H7 (cell line): Measurements from ENCODE around the gene EPHB1. TPM values are rescaled to one million over a fixed set of nuclear protein-coding genes. Genes with fewer than 3 reads are reported as not detected.

Experiments used
- DNase-seq: peaks from one replicate; pipeline ENCODE4 v3.0.0; 2012
- H3K27me3 ChIP-seq: 2 replicates; pipeline ENCODE4 v1.6.0; 2011; ENCODE audit warnings: mild to moderate bottlenecking, low read length; ENCODE audit not compliant: control insufficient read depth, insufficient read depth
- H3K36me3 ChIP-seq: replicated peaks from 2 replicates; pipeline ENCODE4 v1.5.1; 2011; ENCODE audit warnings: low read length; ENCODE audit not compliant: control insufficient read depth, insufficient read depth
- H3K4me3 ChIP-seq: 2 replicates; pipeline ENCODE4 v1.5.1; 2011; ENCODE audit warnings: low read depth, mild to moderate bottlenecking, control low read depth, low read length, moderate library complexity; ENCODE audit not compliant: insufficient read depth
- total RNA-seq: library from RNA; depleted of rRNA; stranded (reverse); fragments of >200 nt; shearing (Covaris generic); gene quantifications from 2 replicates; pipeline ENCODE4 v1.2.3, GENCODE V29; 2014

Gene EPHB1
- total RNA-seq, 1 experiment from 2014 or later, result 3.3 TPM

- no peak overlapping the region for H3K4me3 ChIP-seq
- H3K27me3 ChIP-seq, result no peaks in the 10 kb centered on the region
- peak; percentile 55 for DNase-seq
- no peaks in the 10 kb centered on the region for H3K36me3 ChIP-seq
Measured at GRCh38 chr3:134881305-134881704, 86.2 kb downstream of the EPHB1 start.

- H3K27me3 ChIP-seq, result peaks cover 2% of the 10 kb centered on the region; the same call in 1 of the 2 replicates
- no peak overlapping the region for H3K4me3 ChIP-seq
- H3K36me3 ChIP-seq, result no peaks in the 10 kb centered on the region
- DNase-seq, result no peak
Measured at GRCh38 chr3:134883697-134884385, 88.8 kb downstream of the EPHB1 start.

- H3K4me3 ChIP-seq, result no peak overlapping the region
- peak; percentile 49 for DNase-seq
- peaks cover 9% of the 10 kb centered on the region for H3K27me3 ChIP-seq
- no peaks in the 10 kb centered on the region for H3K36me3 ChIP-seq
Measured at GRCh38 chr3:134885877-134886621, 91.0 kb downstream of the EPHB1 start.

- peaks cover 11% of the 10 kb centered on the region for H3K27me3 ChIP-seq
- no peaks in the 10 kb centered on the region for H3K36me3 ChIP-seq
- no peak for DNase-seq
- H3K4me3 ChIP-seq, result no peak overlapping the region
Measured at GRCh38 chr3:134886991-134887390, 91.9 kb downstream of the EPHB1 start.

- no peaks in the 10 kb centered on the region for H3K36me3 ChIP-seq
- H3K4me3 ChIP-seq, result no peak overlapping the region
- DNase-seq, result no peak
- peaks cover 11% of the 10 kb centered on the region for H3K27me3 ChIP-seq
Measured at GRCh38 chr3:134887536-134887935, 92.5 kb downstream of the EPHB1 start.

- Histone ChIP-seq H3K36me3 (no peaks in the 10 kb centered on the region), H3K4me3 (no peak overlapping the region), H3K27me3 (peaks cover 42% of the 10 kb centered on the region)
- DNase-seq, result peak; percentile 51
Measured at GRCh38 chr3:134892326-134892725, 97.3 kb downstream of the EPHB1 start.

GRCh38 chr3:134892761-134893160, 97.7 kb downstream of the EPHB1 start:
- Histone ChIP-seq H3K36me3 (no peaks in the 10 kb centered on the region), H3K4me3 (no peak overlapping the region), H3K27me3 (peaks cover 41% of the 10 kb centered on the region)
- DNase-seq, result no peak

- Histone ChIP-seq H3K27me3 (peaks cover 40% of the 10 kb centered on the region), H3K4me3 (no peak overlapping the region), H3K36me3 (no peaks in the 10 kb centered on the region)
- no peak for DNase-seq
Measured at GRCh38 chr3:134894533-134894932, 99.5 kb downstream of the EPHB1 start.

- Histone ChIP-seq H3K36me3 (no peaks in the 10 kb centered on the region), H3K4me3 (no peak overlapping the region), H3K27me3 (peaks cover 39% of the 10 kb centered on the region)
- no peak for DNase-seq
Measured at GRCh38 chr3:134895181-134895580, 100.1 kb downstream of the EPHB1 start.

- no peak overlapping the region for H3K4me3 ChIP-seq
- no peaks in the 10 kb centered on the region for H3K36me3 ChIP-seq
- DNase-seq, result no peak
- peaks cover 36% of the 10 kb centered on the region for H3K27me3 ChIP-seq
Measured at GRCh38 chr3:134896141-134896540, 101.1 kb downstream of the EPHB1 start.

GRCh38 chr3:134896696-134897095, 101.6 kb downstream of the EPHB1 start:
- no peak for DNase-seq
- no peaks in the 10 kb centered on the region for H3K36me3 ChIP-seq
- peaks cover 36% of the 10 kb centered on the region for H3K27me3 ChIP-seq
- H3K4me3 ChIP-seq, result no peak overlapping the region

GRCh38 chr3:134897391-134898141, 102.5 kb downstream of the EPHB1 start:
- Histone ChIP-seq H3K36me3 (no peaks in the 10 kb centered on the region), H3K4me3 (no peak overlapping the region), H3K27me3 (peaks cover 35% of the 10 kb centered on the region)
- no peak for DNase-seq

GRCh38 chr3:134898181-134898754, 103.2 kb downstream of the EPHB1 start:
- no peak for DNase-seq
- Histone ChIP-seq H3K36me3 (no peaks in the 10 kb centered on the region), H3K27me3 (peaks cover 32% of the 10 kb centered on the region)

GRCh38 chr3:134899786-134900185, 104.7 kb downstream of the EPHB1 start:
- Histone ChIP-seq H3K36me3 (no peaks in the 10 kb centered on the region), H3K4me3 (no peak overlapping the region), H3K27me3 (peaks cover 17% of the 10 kb centered on the region)
- DNase-seq, result no peak

More at GRCh38 chr3:134898181-134898754, 103.2 kb downstream of the EPHB1 start:
- no peak overlapping the region for H3K4me3 ChIP-seq
